D721Med (cell line): Measurements from ENCODE around the gene SLC4A3.

Experiments used
- DNase-seq: peaks from one replicate; pipeline ENCODE4 v3.0.0; 2011; ENCODE audit warnings: low spot score; ENCODE audit not compliant: insufficient read length
- FAIRE-seq: peaks from 2 replicates; lab custom pipeline; 2011; peaks lifted over from hg19 to GRCh38; lab: Jason Lieb, UNC
- TF ChIP-seq, protein P1 (sequence below): IDR thresholded peaks from 2 replicates; pipeline ENCODE4 v1.5.1; 2012; ENCODE audit warnings: mild to moderate bottlenecking, control low read depth; ENCODE audit not compliant: insufficient read depth; ENCODE audit errors: missing control alignments

The SLC4A3 gene

DNA sequence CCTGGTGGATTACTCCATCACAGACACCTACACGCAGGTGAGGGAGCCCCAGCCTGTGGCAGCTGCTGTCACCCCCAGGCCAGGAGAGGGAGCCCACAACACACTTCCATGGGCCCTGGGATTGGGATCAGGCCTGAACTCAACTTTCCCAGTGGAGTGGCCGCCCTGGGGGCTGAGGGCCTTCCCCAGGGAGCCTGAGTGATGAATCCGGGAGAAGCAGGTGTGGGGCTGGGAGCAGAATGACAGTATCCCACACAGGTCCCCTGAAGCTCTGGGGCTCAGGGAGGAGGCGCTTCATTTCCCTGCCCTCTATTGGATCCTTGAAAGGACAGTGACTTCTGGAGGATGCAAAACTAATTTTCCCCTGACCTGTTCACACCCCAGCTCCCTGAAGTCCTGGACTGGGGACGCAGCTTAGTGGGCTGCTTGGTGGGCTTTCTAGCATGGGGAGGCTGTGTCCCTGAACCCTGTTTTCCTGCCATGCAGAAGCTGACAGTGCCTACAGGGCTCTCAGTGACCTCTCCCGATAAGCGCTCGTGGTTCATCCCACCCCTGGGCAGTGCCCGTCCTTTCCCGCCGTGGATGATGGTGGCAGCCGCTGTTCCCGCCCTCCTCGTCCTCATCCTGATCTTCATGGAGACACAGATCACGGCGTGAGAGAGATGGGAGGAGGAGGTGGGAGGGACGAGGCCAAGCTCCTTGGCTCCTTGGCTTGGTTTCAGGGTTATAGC lies 11.0 kb downstream of the SLC4A3 start:
- TF ChIP-seq, protein P1, sequence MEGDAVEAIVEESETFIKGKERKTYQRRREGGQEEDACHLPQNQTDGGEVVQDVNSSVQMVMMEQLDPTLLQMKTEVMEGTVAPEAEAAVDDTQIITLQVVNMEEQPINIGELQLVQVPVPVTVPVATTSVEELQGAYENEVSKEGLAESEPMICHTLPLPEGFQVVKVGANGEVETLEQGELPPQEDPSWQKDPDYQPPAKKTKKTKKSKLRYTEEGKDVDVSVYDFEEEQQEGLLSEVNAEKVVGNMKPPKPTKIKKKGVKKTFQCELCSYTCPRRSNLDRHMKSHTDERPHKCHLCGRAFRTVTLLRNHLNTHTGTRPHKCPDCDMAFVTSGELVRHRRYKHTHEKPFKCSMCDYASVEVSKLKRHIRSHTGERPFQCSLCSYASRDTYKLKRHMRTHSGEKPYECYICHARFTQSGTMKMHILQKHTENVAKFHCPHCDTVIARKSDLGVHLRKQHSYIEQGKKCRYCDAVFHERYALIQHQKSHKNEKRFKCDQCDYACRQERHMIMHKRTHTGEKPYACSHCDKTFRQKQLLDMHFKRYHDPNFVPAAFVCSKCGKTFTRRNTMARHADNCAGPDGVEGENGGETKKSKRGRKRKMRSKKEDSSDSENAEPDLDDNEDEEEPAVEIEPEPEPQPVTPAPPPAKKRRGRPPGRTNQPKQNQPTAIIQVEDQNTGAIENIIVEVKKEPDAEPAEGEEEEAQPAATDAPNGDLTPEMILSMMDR, result no peak

DNA sequence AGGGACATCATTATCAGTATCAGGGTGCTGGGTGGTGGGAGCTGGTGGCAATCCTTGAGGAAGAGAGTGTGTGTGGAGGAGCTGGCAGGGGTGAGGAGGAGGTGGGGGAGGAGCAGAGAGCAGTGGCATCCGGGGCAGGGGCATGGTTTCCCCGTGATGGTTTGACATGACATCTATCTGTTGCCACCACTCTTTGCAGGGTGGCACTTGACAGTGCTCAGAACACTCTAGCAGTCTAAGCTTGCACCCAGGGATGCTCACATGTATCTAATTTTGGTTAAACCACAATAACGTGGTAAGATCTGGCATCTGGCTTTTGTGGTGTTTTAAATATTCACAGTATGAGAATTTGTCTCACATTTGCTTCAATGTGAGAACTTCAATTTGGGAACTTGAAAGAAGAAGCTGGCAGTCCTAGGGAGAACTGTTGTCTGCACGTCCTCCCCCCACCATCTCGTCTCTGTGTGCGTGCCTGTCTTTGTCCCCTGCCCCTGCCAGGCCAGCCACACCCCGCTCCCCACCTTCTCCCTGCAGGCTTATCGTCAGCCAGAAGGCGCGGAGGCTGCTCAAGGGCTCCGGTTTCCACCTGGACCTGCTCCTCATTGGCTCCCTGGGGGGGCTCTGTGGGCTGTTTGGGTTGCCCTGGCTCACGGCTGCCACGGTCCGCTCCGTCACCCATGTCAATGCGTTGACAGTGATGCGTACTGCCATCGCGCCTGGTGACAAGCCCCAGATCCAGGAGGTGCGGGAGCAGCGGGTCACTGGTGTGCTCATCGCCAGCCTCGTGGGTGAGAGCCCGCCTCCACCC lies 11.7 kb downstream of the SLC4A3 start:
- DNase-seq (no peak), FAIRE-seq (no peak)
- TF ChIP-seq, protein P1, result no peak

More for the DNA sequence above, 11.0 kb downstream of the SLC4A3 start:
- DNase-seq (no peak), FAIRE-seq (no peak)

DNA sequence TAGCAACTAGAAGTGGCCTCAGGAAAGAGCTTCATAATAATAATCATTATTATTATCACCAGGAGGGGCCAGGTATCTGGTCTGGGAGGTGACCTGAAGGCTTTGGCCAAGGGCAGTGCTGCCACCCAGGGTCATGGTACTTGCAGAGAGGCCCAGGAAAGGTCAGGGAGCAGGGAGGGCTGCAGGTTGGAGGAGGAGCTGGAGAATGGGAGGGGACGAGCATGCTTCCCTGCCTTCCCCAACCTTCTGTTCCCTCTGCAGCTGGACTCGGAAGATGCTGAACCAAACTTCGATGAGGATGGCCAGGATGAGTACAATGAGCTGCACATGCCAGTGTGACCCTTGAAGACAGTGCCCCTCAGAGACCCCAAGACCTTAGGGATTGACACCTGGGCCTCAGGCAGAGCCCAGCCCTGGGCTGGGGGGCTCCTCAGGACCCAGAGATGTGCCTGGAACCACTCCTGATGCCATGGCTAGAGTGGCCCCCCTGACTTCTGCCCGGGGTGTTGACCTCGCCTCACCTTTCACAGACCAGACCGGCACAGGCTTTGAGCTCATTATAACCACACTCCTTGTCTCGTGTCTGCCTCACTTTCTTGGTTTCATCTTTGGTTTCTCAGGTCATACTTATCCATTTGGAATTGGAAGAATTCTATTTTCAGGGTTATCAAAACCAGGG lies 14.1 kb downstream of the SLC4A3 start:
- TF ChIP-seq, protein P1, result no peak
- DNase-seq (no peak), FAIRE-seq (no peak)

DNA sequence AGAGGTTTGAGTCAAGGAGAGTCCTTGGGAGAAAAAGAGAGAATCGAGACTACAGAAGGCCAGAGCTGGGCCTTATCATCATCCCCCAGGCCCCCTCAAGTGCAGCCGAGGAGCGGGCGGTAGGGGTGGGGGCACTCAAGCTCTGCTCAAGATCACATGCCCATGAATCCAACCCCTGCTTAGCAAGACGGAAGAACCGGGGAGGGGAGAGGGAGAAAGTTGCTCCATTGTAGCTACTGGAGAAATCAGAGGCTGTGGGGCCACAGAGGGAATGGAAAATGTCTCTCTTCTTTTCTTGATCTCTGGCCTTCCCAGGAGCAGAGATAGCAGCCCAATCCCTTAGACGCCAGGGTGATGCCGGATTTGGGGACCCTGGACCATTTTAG lies 14.6 kb downstream of the SLC4A3 start:
- no peak for FAIRE-seq
- TF ChIP-seq, protein P1, result no peak
- no peak for DNase-seq

DNA sequence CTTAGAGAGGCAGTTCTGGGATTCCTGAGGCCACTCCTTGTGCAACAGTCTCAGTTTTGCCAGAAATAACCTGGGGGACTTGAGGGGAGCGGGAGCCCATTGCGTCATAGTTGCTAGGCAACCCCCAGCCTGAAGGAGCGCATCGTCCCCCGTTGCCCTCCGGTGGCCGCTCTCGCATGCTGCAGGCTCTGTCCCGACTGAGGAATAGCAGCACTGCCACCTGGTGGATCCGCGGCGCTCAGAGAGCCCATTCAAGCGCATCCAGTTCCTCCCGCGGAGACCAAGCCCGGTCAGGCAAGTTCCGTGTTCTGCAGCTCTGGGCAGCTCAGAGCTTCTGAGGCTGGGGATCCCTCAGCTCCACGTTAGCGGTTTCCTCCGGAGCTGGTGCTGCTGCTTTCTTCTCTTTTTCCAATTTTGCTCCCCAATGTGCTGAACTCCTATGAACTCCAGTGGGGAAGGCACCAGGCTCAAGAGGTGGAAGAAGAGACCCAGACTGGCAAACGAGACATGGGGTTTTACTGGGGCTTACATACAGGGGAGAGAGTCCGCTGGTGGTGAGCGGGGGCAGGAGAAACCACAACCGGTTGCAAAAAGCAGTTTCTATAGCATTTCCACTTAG lies 15.1 kb downstream of the SLC4A3 start:
- DNase-seq, result peak; percentile 97
- TF ChIP-seq, protein P1, result peak; percentile 99
- no peak for FAIRE-seq

DNA sequence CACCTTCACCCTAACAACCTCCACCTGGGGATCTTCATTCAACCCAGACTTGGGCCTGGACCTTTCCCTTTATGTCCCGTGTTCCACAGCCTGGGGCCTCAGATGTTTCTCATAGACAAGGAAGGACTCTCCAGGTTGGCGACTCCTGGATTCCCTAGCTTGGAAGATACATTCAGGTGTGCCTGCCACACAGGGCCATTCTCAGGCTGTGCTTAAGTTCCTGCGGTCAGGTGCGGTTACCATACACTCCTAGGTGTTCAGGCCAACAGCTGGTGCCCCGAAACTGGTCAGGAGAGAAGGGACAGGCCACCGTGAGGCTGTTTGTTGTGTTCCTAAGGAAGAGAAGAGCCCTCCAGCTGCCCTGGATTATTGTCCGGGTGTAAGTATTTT lies 15.6 kb downstream of the SLC4A3 start:
- TF ChIP-seq, protein P1, result no peak
- FAIRE-seq, result no peak
- no peak for DNase-seq
